ENCODE measurements around the gene EGR1.

EGR1 gene

DNA sequence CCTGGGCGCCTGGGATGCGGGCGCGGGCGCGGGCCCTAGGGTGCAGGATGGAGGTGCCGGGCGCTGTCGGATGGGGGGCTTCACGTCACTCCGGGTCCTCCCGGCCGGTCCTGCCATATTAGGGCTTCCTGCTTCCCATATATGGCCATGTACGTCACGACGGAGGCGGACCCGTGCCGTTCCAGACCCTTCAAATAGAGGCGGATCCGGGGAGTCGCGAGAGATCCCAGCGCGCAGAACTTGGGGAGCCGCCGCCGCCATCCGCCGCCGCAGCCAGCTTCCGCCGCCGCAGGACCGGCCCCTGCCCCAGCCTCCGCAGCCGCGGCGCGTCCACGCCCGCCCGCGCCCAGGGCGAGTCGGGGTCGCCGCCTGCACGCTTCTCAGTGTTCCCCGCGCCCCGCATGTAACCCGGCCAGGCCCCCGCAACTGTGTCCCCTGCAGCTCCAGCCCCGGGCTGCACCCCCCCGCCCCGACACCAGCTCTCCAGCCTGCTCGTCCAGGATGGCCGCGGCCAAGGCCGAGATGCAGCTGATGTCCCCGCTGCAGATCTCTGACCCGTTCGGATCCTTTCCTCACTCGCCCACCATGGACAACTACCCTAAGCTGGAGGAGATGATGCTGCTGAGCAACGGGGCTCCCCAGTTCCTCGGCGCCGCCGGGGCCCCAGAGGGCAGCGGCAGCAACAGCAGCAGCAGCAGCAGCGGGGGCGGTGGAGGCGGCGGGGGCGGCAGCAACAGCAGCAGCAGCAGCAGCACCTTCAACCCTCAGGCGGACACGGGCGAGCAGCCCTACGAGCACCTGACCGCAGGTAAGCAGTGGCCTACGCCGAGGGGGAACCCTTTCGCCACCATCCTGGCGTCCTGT is at the start of gene EGR1:
Gene EGR1, plus strand, starts transcription at position 219 of the 864 bp plus-strand sequence. Its CDS starts 283 bp downstream, at position 502.
- DNase-seq, result peak; percentile 95

- no peak for DNase-seq
Observed at GRCh38 chr5:138418444-138418843, 46.8 kb upstream of the EGR1 start.

DNA sequence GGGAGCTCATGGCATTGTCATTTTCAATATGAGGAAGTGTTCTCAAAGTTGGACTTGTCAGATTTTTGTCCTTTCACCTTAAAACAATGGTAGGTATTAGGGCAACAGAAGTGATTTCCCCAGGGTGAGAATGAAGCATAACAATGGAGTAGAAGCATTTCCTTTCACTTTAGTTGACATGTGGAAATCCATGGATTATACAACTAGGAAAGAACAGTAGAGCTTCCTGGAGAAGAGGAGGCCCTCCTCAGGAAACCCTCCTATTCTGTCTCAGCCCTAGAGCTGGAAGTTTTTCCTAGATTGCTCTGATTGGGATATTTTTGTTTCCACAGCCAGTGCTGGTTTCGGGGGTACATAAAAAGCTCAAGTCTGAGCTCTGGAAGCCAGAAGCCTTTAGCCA is 40.2 kb upstream of the EGR1 start:
- no peak for DNase-seq

- no peak for DNase-seq
Observed at GRCh38 chr5:138435943-138436342, 29.3 kb upstream of the EGR1 start.

- DNase-seq, result no peak
Observed at GRCh38 chr5:138438003-138438723, 27.1 kb upstream of the EGR1 start.

DNA sequence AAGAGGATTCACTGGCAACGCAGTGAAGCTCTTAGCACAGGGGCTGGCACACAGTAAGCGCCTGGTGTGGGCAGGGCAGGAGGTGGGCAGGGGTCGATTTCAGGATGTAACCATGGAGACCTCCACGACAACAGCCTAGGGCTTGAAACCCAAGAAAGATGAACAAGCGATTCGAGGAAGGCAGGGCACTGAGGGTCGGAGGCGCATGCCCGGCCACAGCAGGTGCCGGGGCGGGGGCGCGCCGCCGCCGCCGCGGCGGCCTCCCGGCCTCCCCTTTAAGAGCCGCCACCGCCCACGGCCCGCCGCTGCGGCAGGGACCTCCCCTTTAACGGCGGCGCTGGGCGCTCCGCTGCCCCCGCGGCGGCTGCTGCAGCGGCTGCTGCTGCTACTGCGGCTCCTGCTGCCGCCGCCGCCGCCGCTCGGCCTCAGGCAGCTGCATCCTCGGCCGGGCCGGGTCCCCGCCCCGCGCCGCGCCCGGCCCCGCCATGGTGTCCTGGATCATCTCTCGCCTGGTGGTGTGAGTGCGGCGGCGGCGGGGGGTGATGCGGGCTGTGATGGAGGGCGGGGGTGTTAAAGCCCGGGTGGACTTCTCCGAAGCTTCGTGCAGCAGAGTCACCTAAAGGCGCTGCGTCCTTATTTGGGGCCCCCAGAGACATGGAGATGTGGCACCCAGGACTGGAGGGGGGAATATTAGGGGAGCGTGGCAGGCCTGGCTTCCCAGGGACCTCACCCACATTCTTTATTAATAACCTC is 26.4 kb upstream of the EGR1 start, which contains the start of gene REEP2:
Gene REEP2, plus strand, starts transcription at position 334 of the 753 bp plus-strand sequence. Its CDS starts 152 bp downstream, at position 486.
- DNase-seq, result peak; percentile 57

GRCh38 chr5:138439477-138440158 is 25.7 kb upstream of the EGR1 start:
- DNase-seq, result no peak

- no peak for DNase-seq
Observed at GRCh38 chr5:138440159-138441073, 24.9 kb upstream of the EGR1 start.

- no peak for DNase-seq
Observed at GRCh38 chr5:138441221-138441620, 24.1 kb upstream of the EGR1 start.

DNA sequence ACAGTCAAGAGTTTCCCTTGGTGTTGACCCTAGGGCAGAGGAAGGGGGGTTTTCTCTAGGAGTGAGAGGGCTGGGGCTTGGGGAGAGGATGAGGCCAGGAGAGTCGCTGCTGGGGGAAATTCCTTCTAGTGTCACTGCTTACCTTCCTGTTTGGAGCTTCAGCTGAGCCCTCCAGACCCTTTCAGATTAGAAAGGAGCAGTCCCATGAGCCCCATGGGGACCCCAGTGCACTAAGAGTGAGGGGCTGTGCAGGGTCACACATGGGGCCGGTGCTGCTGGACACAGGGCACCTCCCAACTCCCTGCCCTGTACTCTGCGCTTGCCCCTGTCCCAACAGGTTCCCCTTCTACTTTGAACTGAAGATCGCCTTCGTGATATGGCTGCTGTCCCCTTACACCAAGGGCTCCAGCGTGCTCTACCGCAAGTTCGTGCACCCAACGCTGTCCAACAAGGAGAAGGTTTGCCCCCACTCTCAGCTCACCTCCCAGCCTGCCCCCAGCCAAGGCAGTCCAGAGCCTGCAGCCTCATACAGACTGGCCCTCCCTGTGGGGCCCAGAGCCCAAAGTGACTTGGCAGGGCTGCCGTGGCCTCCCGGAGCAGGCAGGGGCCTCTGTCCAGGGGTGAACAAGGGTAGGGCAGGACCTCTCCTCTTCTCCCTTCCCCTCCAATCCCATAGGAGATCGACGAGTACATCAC is 21.1 kb upstream of the EGR1 start:
- no peak for DNase-seq

DNA sequence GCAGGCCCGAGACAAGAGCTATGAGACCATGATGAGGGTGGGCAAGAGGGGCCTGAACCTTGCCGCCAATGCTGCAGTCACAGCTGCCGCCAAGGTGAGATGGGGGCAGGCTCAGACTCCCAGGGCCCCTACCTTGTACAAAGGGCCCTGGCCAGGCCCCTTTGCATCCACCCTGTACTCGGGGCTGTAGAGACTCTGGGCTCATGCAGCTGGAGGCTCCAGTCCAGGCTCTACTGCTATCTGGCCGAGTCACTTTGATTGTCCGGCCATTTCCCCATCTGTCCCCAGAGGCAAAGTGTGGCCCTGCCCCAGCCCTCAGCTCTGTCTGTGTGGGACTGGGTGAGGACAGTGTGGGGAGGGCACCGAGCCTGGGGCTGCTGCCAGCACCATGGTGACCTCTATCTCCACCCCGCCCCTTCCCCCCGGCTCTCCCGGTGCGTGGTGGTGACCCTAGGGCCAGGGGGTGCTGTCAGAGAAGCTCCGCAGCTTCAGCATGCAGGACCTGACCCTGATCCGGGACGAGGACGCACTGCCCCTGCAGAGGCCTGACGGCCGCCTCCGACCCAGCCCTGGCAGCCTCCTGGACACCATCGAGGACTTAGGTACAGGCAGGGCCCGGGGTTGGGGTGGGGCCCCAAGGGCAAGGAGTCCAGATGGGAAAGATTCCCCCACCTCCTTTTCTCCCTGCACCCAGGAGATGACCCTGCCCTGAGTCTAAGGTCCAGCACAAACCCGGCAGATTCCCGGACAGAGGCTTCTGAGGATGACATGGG is 20.3 kb upstream of the EGR1 start:
- no peak for DNase-seq

DNA sequence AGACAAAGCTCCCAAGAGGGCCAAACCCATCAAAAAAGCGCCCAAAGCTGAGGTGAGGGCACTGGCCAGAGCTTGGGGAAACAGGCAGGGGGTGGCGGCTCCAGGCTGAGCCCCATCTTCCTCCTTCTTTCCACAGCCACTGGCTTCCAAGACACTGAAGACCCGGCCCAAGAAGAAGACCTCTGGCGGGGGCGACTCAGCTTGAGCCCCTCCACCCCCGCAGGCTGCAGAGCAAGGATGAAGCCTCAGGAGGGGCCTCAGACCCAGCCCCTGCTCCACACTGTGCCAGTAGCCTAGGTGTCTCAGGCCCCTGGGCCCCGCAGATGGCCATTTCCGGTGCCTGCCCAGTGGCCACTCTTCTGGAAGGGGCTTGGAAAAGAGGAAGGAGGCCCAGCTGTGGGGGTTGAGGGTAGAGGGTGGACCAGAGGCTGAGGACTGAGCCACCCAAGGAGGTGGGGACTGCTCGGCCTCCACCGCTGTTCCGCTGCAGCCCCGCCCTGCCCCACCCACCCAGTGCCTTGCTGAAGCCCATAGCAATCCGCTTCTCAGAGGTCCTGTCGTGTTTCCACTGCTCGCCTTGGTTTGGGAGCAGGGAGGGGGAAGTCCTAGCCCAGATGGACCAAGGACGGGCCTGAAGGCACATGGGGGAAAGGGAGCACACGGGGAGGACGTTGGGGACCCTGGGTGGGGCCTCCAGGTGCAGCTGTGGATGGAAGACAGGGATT is 19.6 kb upstream of the EGR1 start:
- DNase-seq, result no peak

- DNase-seq, result no peak
Observed at GRCh38 chr5:138448070-138448469, 17.2 kb upstream of the EGR1 start.

DNA sequence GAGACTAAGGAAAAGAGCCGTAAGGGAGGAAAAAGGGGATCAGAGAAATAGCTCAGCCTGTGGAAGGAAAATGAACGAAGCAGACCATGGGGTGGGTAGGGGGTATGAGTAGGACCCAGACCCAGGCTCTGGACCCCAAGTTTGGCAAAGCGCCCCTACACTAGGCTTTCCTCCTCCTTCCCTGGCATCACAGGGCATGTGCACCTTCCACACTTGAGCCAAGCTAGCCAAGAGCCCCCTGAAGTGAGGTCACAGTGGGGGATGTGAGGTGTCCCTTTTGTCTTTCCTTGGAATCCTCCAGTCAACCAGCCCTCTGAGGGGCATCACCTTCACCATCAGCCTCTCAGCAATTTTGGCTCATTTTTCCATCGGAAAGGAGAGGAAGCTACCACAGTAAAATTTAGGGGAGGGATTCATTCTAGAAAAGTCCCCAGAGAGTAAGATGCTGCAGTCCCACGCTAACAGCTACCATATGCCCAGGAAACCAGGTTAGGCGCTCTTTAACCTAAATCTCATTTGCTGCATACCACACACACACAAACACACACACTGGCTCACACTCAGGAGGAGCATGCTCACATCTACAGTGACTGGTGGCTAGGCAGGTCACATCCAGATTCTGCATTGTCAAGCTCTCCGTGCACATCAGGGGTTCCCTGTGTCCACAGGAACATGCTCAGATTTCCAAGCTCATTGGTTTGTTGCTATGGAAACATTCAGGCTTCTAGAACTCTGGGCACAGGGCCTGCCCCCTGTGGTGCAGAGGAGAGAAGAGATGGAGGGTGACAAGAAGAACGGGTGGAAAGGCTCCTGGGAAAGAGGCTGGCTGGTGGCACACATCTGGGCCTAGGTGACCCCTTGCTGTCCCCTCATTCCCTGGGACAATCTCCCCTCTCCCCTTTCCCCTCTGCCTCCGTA is 16.5 kb upstream of the EGR1 start:
- no peak for DNase-seq

DNA sequence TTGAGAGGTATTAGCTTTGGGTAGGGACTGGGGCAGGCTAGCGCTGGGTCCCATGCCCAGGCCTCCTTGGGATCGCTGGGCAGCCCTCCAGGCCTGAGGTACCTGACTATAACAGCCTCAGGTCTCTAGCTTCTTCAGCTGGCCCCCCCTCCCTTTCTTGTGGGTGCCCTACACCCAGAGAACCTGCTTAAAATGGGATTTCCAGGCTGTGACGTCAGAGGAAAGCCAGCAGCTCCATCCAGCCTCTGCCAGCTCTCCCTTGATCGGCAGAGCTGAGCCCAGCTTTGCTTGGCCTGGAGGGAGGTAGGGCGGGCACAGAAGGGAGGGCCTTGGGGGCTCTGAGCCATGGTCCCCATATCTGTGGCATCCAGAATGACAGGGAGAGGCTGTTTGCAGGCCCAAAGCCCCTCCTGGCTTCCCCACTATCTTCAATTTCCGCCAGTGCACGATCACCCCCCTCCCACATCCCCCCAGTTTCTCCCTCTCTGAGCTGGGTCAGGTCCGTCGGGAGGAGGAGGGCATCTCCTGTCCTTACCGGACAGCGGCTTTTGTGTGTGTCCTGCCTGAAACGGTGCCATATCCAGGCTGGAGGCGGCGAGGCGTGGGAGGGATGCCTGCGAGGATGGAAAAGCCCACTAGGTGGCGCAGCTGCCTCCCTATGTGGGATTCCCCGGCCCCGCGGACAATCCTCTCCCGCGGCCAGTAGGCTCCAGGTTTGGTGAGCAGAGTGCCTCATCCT is 15.6 kb upstream of the EGR1 start:
- DNase-seq, result peak; percentile 84

DNA sequence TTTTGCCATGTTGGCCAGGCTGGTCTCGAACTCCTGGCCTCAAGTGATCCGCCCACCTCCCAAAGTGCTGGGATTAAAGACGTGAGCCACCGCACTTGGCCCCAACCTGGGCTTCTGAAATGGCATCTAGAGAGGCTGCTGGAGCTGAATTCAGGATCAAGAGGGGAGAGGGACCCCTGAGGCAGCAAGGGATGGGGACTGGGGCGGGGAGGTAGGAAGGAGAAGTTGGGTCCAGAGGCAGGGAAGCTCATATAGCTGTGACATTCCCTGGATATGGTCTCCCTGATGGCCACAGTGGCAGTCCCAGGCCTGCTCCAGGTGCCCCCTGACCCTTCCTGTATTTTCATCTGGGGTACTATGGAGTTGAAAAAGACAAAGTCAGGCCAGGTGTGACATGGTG is 14.3 kb upstream of the EGR1 start:
- no peak for DNase-seq

DNA sequence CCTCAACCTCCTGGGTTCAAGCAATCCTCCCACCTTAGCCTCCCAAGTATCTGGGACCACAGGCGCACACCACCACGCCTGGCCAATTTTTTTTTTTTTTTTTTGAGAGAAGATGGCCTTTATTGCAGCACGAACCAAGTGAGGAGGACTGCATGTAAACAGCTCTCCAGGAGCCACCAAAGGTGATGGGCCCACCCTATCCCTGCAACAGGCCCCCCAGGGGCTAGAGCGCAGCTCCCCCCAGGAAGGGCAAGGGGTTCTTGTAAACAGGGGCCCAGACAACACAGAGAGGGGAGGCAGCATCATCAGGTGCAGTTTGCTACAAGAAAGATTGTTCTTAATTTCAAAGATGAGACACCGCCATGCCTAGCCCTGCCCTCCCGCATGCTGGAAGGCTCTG is 12.6 kb upstream of the EGR1 start:
- no peak for DNase-seq

- no peak for DNase-seq
Observed at GRCh38 chr5:138453590-138453989, 11.7 kb upstream of the EGR1 start.

Measured in CD4-positive, alpha-beta T cell treated with Interleukin-17A for 4 hours (primary cell).